Suprapubic skin (tissue), 4 donors: ENCODE results near the gene MGARP. TPM values are rescaled to one million over a fixed set of nuclear protein-coding genes. Genes with fewer than 3 reads are reported as not detected.
A peak's percentile ranks its signal among the peaks of the same experiment; 100 is the strongest.

Source experiments
- DNase-seq, 2 donors: peaks; one replicate each; pipeline ENCODE4 v3.0.0-alpha.2; 2019; ENCODE audit warnings: low spot score in 2 of 2
- H3K27ac ChIP-seq: fragments of 200-600 bp; sonication (generic); one replicate; pipeline ENCODE4 v1.5.1; 2019
- H3K27me3 ChIP-seq: fragments of 200-600 bp; sonication (generic); one replicate; pipeline ENCODE4 v1.5.1; 2019
- H3K36me3 ChIP-seq: fragments of 200-600 bp; sonication (generic); one replicate; pipeline ENCODE4 v1.5.1; 2019
- H3K4me1 ChIP-seq: fragments of 200-600 bp; sonication (generic); one replicate; pipeline ENCODE4 v1.5.1; 2019
- H3K4me3 ChIP-seq: fragments of 200-600 bp; sonication (generic); one replicate; pipeline ENCODE4 v1.5.1; 2019; ENCODE audit warnings: mild to moderate bottlenecking
- H3K9me3 ChIP-seq: fragments of 200-600 bp; sonication (generic); one replicate; pipeline ENCODE4 v1.5.1; 2019
- CTCF ChIP-seq, 2 donors: fragments of 200-600 bp in 1 of 2; fragments of 450-650 bp in 1 of 2; sonication (generic) in 1 of 2; IDR thresholded peaks; one replicate each; pipeline ENCODE4 v1.5.1; 2016 to 2019; ENCODE audit warnings: antibody characterized with exemption in 2 of 2, mild to moderate bottlenecking in 1 of 2, moderate library complexity in 1 of 2
- EP300 ChIP-seq: sonication (generic); formaldehyde crosslinking; IDR thresholded peaks from one replicate; pipeline ENCODE4 v1.6.1; 2017; ENCODE audit warnings: antibody characterized with exemption
- POLR2A ChIP-seq, 2 donors: fragments of 450-650 bp; IDR thresholded peaks; one replicate each; pipeline ENCODE4 v1.6.1; 2017; ENCODE audit warnings: antibody characterized with exemption in 2 of 2, mild to moderate bottlenecking in 2 of 2, moderate library complexity in 2 of 2
- POLR2AphosphoS5 ChIP-seq, 3 donors: sonication (generic); formaldehyde crosslinking; IDR thresholded peaks; one replicate each; pipeline ENCODE4 v1.6.1; 2017; ENCODE audit warnings: antibody characterized with exemption in 3 of 3
- WGBS: methylation state at CpG from one replicate; pipeline ENCODE4 v1.1.5; 2018; 5-methylcytosine and 5-hydroxymethylcytosine counted together
- total RNA-seq, 4 donors: library from RNA; depleted of rRNA; stranded (reverse); fragments of >200 nt; gene quantifications; one replicate each; pipeline ENCODE4 v1.1.0, GENCODE V29; 2016

Gene MGARP
- total RNA-seq, 4 donors from 2014 or later: 0.36 to 0.60 TPM; not detected in 2

DNA sequence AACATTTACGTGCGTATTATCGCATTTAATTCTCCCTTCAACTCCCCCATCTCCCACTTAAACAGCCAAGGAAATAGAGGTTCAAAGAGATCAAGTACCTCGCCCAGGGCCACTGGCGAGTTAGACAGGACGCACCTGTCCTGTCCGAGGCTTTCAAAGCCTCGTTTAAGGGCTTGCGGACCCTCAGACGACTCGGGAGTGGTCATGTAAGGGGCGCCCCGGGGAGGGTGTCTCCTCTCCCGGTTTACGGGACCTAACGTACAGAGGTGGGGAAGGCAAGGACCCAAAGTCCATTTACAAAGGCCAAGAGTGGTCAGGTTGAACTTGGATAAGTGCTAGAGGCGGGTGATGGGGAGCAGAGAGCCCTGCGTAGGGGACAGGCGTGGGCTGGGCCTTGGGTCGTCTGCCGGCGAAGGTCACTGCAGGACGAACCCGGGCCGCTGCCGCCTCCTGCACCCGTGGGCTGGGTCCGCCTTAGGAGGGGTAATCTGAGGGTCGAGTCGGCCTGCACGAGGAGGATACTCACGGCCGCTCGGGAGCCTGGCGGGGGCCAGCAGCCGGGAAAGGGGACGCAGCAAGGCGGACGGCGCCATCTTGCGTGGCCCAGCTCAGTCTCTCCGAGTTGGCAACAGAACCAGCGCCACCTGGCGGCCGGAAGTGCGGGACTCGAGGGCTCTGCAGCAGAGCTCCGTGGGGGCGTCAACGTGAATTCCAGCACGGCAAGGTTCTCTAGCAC is 15.3 kb upstream of the MGARP start:
- peaks cover 34% of the 10 kb centered on the region for H3K4me1 ChIP-seq
- no peaks in the 10 kb centered on the region for H3K9me3 ChIP-seq
- WGBS: under 1% methylated on average over 32 of the region's 51 CpGs
- no peaks in the 10 kb centered on the region for H3K27me3 ChIP-seq
- H3K36me3 ChIP-seq: peaks cover 27% of the 10 kb centered on the region
- DNase-seq: peak; percentile 98 to 99
- peak overlapping the region; percentile 94 for H3K4me3 ChIP-seq
- peak overlapping the region; percentile 87 for H3K27ac ChIP-seq
- TF ChIP-seq CTCF (IDR thresholded peaks at IDR 0.05): peak; percentile 94
- no peak for TF ChIP-seq EP300
- TF ChIP-seq POLR2A (IDR thresholded peaks at IDR 0.05): peak in 1 of 2 donors; percentile 59
- TF ChIP-seq POLR2AphosphoS5 (IDR thresholded peaks at IDR 0.05): peak; percentile 27 to 89 (median 81)

GRCh38 chr4:139286186-139286698 is 6.2 kb upstream of the MGARP start:
- Histone ChIP-seq H3K9me3 (no peaks in the 10 kb centered on the region), H3K36me3 (peaks cover 40% of the 10 kb centered on the region), H3K27me3 (no peaks in the 10 kb centered on the region), H3K4me3 (no peak overlapping the region), H3K27ac (no peak overlapping the region), H3K4me1 (no peaks in the 10 kb centered on the region)
- TF ChIP-seq POLR2AphosphoS5 (IDR thresholded peaks at IDR 0.05): no peak
- TF ChIP-seq EP300: no peak
- no peak for TF ChIP-seq POLR2A (IDR thresholded peaks at IDR 0.05)
- no peak for TF ChIP-seq CTCF (IDR thresholded peaks at IDR 0.05)
- WGBS: 96% methylated on average over 7 of the region's 7 CpGs
- DNase-seq: no peak

GRCh38 chr4:139282721-139283075 is 2.7 kb upstream of the MGARP start:
- H3K27ac ChIP-seq: no peak overlapping the region
- H3K4me1 ChIP-seq: peaks cover 15% of the 10 kb centered on the region
- peaks cover 18% of the 10 kb centered on the region for H3K27me3 ChIP-seq
- peaks cover 7% of the 10 kb centered on the region for H3K36me3 ChIP-seq
- TF ChIP-seq CTCF (IDR thresholded peaks at IDR 0.05) (no peak), POLR2AphosphoS5 (IDR thresholded peaks at IDR 0.05) (no peak), EP300 (no peak), POLR2A (IDR thresholded peaks at IDR 0.05) (no peak)
- no peak for DNase-seq
- H3K4me3 ChIP-seq: no peak overlapping the region
- no peaks in the 10 kb centered on the region for H3K9me3 ChIP-seq

DNA sequence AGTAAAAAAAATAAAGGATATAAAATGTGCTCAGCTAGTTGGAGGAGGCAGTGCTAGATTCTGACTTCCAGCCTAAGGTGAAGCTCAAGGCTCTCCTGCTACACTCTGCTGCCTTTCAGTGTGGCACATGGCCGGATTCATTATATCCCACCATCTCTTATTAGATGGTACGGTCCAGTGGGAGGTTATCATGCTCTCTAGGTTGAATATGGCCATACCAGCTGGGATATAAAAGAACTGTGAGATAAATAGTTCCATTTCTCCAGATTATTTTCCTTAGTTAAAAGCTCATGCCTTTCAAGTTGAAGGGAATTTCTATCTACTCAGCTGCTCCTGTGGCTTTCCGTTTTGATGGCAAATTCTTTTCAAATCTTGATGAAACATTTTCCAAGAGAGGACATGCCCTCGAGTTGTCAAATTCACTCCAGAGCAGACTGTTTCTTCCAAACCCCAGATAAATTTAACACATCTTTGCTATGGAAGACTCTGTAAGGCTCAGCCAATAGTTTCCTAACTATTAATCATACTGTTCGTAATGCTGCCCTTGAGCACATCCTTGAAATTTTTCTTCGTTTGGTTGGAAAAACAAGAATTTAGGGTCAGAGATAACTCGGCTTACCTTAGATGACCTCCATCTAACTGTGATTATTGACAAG is 2.2 kb upstream of the MGARP start:
- no peak for DNase-seq
- H3K27ac ChIP-seq: no peak overlapping the region
- 64% methylated on average over 7 of the region's 7 CpGs for WGBS
- no peaks in the 10 kb centered on the region for H3K9me3 ChIP-seq
- peaks cover 18% of the 10 kb centered on the region for H3K27me3 ChIP-seq
- H3K36me3 ChIP-seq: peaks cover 4% of the 10 kb centered on the region
- no peak overlapping the region for H3K4me3 ChIP-seq
- H3K4me1 ChIP-seq: peaks cover 15% of the 10 kb centered on the region
- TF ChIP-seq POLR2AphosphoS5 (IDR thresholded peaks at IDR 0.05) (no peak), POLR2A (IDR thresholded peaks at IDR 0.05) (no peak), CTCF (IDR thresholded peaks at IDR 0.05) (no peak), EP300 (no peak)
